Measurements from ENCODE around the gene NTSR1. TPM values are rescaled to one million over a fixed set of nuclear protein-coding genes. Genes with fewer than 3 reads are reported as not detected.

Gene NTSR1
- total and polyA plus RNA-seq, 4 donors = 1.3 to 6.1 (median 3.9) TPM

- H3K27me3 ChIP-seq (ENCODE audit: control insufficient read depth, insufficient read depth, low read length) = peaks cover 4% of the 10 kb centered on the region
These were observed 68.3 kb downstream of the NTSR1 start for GRCh38 chr20:62776692-62777527.

DNA sequence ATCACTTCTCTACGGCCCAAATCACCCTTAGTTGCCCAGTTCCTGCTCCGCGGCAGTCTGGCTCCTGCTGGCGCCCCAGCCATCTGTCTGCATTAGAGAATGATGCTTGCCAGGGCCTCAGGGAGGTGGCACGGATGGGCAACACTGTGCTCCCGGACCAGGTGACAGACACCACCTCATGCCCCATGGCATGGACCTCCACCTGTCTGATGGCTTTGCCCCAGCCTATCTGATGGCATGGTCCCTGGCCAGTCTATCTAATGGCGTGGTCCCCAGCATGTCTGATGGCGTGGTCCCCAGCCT is 68.8 kb downstream of the NTSR1 start:
- Histone ChIP-seq H3K4me1 (ENCODE audit: control insufficient read depth, insufficient read depth, low read length) (peaks cover 41% of the 10 kb centered on the region), H3K36me3 (ENCODE audit: control insufficient read depth, insufficient read depth, low read length) (no peaks in the 10 kb centered on the region), H3K4me3 (ENCODE audit: low read depth, low read length) (no peak overlapping the region), H3K27ac (ENCODE audit: low read depth, low read length) (no peak overlapping the region), H3K27me3 (ENCODE audit: control insufficient read depth, insufficient read depth, low read length) (peaks cover 4% of the 10 kb centered on the region), H3K9me3 (ENCODE audit: control insufficient read depth, insufficient read depth, low read length) (no peaks in the 10 kb centered on the region)
- WGBS (ENCODE audit: insufficient coverage) = 70% methylated on average over 8 of the region's 8 CpGs
- DNase-seq (ENCODE audit: low read depth in 4 of 6, low spot score in 6 of 6) = no peak

More at GRCh38 chr20:62776692-62777527, 68.3 kb downstream of the NTSR1 start:
- Histone ChIP-seq H3K36me3 (ENCODE audit: control insufficient read depth, insufficient read depth, low read length) (no peaks in the 10 kb centered on the region), H3K27ac (ENCODE audit: low read depth, low read length) (no peak overlapping the region), H3K9me3 (ENCODE audit: control insufficient read depth, insufficient read depth, low read length) (no peaks in the 10 kb centered on the region), H3K4me3 (ENCODE audit: low read depth, low read length) (no peak overlapping the region), H3K4me1 (ENCODE audit: control insufficient read depth, insufficient read depth, low read length) (peaks cover 45% of the 10 kb centered on the region)
- DNase-seq (ENCODE audit: low read depth in 4 of 6, low spot score in 6 of 6) = no peak
- 83% methylated on average over 12 of the region's 14 CpGs for WGBS (ENCODE audit: insufficient coverage)

GRCh38 chr20:62778058-62778457 is 69.4 kb downstream of the NTSR1 start:
- H3K4me3 ChIP-seq (ENCODE audit: low read depth, low read length) = no peak overlapping the region
- peaks cover 39% of the 10 kb centered on the region for H3K4me1 ChIP-seq (ENCODE audit: control insufficient read depth, insufficient read depth, low read length)
- H3K36me3 ChIP-seq (ENCODE audit: control insufficient read depth, insufficient read depth, low read length) = no peaks in the 10 kb centered on the region
- no peaks in the 10 kb centered on the region for H3K9me3 ChIP-seq (ENCODE audit: control insufficient read depth, insufficient read depth, low read length)
- H3K27ac ChIP-seq (ENCODE audit: low read depth, low read length) = no peak overlapping the region
- no peak for DNase-seq (ENCODE audit: low read depth in 4 of 6, low spot score in 6 of 6)
- WGBS (ENCODE audit: insufficient coverage) = 93% methylated on average over 8 of the region's 9 CpGs
- peaks cover 4% of the 10 kb centered on the region for H3K27me3 ChIP-seq (ENCODE audit: control insufficient read depth, insufficient read depth, low read length)

DNA sequence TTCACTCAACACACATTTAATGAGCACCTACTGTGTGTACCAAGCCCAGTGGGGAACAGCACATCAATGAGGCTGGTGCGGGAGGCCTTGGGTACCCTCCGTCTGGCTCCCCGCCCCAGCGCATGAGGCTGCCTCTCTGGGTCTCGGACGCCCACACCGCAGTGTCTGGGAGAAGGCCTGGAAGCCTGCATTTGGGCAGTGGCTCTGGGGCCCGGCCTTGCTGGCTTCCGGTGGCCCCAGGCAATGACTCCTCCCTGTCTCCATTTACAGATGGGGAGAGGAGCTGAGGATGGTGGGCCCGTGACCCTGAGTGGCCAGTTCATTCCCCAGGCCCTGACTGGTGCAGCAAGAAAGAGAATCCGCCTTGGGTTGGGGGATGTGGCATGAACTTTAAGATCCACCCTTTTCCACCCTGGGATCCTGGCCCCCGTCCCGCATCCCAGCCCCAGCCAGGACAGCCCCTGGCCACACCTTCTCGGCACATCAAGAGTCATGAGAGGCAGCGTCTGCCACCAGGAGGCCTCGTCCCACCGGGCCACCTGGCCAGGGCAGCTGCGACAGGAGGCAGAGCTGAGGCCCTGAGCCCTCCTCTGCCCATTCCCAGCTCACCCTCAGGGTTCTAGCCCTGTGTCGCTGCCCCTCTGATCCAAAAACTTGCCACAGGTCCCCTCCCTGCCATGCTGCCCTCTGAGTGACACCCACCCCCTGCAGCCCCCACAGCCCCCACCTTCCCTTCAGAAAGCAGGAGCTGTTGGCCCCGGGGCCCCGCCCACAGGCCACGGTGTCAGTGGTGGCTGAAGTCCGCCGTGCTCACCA is 70.2 kb downstream of the NTSR1 start:
- no peak overlapping the region for H3K4me3 ChIP-seq (ENCODE audit: low read depth, low read length)
- H3K36me3 ChIP-seq (ENCODE audit: control insufficient read depth, insufficient read depth, low read length) = no peaks in the 10 kb centered on the region
- H3K27me3 ChIP-seq (ENCODE audit: control insufficient read depth, insufficient read depth, low read length) = peaks cover 1% of the 10 kb centered on the region
- WGBS (ENCODE audit: insufficient coverage) = 78% methylated on average over 22 of the region's 24 CpGs
- peaks cover 36% of the 10 kb centered on the region for H3K4me1 ChIP-seq (ENCODE audit: control insufficient read depth, insufficient read depth, low read length)
- no peaks in the 10 kb centered on the region for H3K9me3 ChIP-seq (ENCODE audit: control insufficient read depth, insufficient read depth, low read length)
- no peak for DNase-seq (ENCODE audit: low read depth in 4 of 6, low spot score in 6 of 6)
- H3K27ac ChIP-seq (ENCODE audit: low read depth, low read length) = no peak overlapping the region

DNA sequence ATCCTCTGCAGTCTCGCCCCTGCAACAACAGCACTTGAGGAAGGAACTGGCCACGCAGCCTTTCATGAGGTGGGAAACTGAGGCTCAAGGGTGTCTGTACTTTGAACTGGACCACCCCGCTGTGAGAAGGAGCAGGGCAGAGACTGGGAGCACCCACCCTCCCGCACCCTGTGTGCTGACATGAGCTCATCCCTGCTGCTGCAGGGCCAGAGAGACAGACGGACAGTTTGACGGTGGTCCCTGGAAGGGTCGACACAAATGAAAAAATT is 70.7 kb downstream of the NTSR1 start:
- no peak overlapping the region for H3K27ac ChIP-seq (ENCODE audit: low read depth, low read length)
- no peaks in the 10 kb centered on the region for H3K9me3 ChIP-seq (ENCODE audit: control insufficient read depth, insufficient read depth, low read length)
- no peaks in the 10 kb centered on the region for H3K36me3 ChIP-seq (ENCODE audit: control insufficient read depth, insufficient read depth, low read length)
- H3K4me3 ChIP-seq (ENCODE audit: low read depth, low read length) = no peak overlapping the region
- no peak for DNase-seq (ENCODE audit: low read depth in 4 of 6, low spot score in 6 of 6)
- H3K4me1 ChIP-seq (ENCODE audit: control insufficient read depth, insufficient read depth, low read length) = peaks cover 36% of the 10 kb centered on the region
- whole genome bisulfite sequencing (ENCODE audit: insufficient coverage) = 92% methylated on average over 5 of the region's 7 CpGs
- no peaks in the 10 kb centered on the region for H3K27me3 ChIP-seq (ENCODE audit: control insufficient read depth, insufficient read depth, low read length)

- 43% methylated on average over 14 of the region's 20 CpGs for WGBS (ENCODE audit: insufficient coverage)
- peak in 2 of 6 donors; percentile 71 to 77 for DNase-seq (ENCODE audit: low read depth in 4 of 6, low spot score in 6 of 6)
- Histone ChIP-seq H3K9me3 (ENCODE audit: control insufficient read depth, insufficient read depth, low read length) (no peaks in the 10 kb centered on the region), H3K36me3 (ENCODE audit: control insufficient read depth, insufficient read depth, low read length) (no peaks in the 10 kb centered on the region), H3K4me1 (ENCODE audit: control insufficient read depth, insufficient read depth, low read length) (peaks cover 31% of the 10 kb centered on the region), H3K27me3 (ENCODE audit: control insufficient read depth, insufficient read depth, low read length) (no peaks in the 10 kb centered on the region), H3K27ac (ENCODE audit: low read depth, low read length) (no peak overlapping the region), H3K4me3 (ENCODE audit: low read depth, low read length) (no peak overlapping the region)
These were observed 71.6 kb downstream of the NTSR1 start for GRCh38 chr20:62780204-62780603.

DNA sequence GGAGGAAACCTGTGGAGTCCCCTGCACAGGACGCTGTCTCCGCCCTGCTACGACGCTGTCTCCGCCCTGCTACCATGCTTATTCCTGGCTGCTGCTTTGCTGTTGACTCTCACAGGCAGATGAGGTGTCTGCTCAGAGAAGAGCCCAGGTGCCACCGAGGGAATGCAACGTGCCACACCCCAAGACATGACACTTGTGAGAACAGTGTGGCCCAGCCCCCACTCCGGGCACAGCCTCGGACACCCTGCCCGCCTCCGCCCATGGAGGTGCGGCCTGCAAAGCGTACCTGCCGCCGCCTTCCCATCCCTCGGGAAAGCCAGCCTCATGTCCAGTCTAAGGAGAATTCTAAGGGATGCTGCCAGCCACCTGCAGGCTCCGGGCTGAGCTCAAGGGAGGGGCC is 72.1 kb downstream of the NTSR1 start:
- Histone ChIP-seq H3K27me3 (ENCODE audit: control insufficient read depth, insufficient read depth, low read length) (no peaks in the 10 kb centered on the region), H3K9me3 (ENCODE audit: control insufficient read depth, insufficient read depth, low read length) (no peaks in the 10 kb centered on the region), H3K27ac (ENCODE audit: low read depth, low read length) (no peak overlapping the region), H3K4me1 (ENCODE audit: control insufficient read depth, insufficient read depth, low read length) (peaks cover 32% of the 10 kb centered on the region), H3K36me3 (ENCODE audit: control insufficient read depth, insufficient read depth, low read length) (no peaks in the 10 kb centered on the region), H3K4me3 (ENCODE audit: low read depth, low read length) (no peak overlapping the region)
- 89% methylated on average over 17 of the region's 17 CpGs for WGBS (ENCODE audit: insufficient coverage)
- DNase-seq (ENCODE audit: low read depth in 4 of 6, low spot score in 6 of 6) = no peak

- Histone ChIP-seq H3K36me3 (ENCODE audit: control insufficient read depth, insufficient read depth, low read length) (no peaks in the 10 kb centered on the region), H3K27ac (ENCODE audit: low read depth, low read length) (no peak overlapping the region), H3K27me3 (ENCODE audit: control insufficient read depth, insufficient read depth, low read length) (no peaks in the 10 kb centered on the region), H3K9me3 (ENCODE audit: control insufficient read depth, insufficient read depth, low read length) (no peaks in the 10 kb centered on the region), H3K4me1 (ENCODE audit: control insufficient read depth, insufficient read depth, low read length) (peaks cover 44% of the 10 kb centered on the region), H3K4me3 (ENCODE audit: low read depth, low read length) (no peak overlapping the region)
- no peak for DNase-seq (ENCODE audit: low read depth in 4 of 6, low spot score in 6 of 6)
- 85% methylated on average over 12 of the region's 18 CpGs for WGBS (ENCODE audit: insufficient coverage)
These were observed 73.7 kb downstream of the NTSR1 start for GRCh38 chr20:62782149-62782892.

DNA sequence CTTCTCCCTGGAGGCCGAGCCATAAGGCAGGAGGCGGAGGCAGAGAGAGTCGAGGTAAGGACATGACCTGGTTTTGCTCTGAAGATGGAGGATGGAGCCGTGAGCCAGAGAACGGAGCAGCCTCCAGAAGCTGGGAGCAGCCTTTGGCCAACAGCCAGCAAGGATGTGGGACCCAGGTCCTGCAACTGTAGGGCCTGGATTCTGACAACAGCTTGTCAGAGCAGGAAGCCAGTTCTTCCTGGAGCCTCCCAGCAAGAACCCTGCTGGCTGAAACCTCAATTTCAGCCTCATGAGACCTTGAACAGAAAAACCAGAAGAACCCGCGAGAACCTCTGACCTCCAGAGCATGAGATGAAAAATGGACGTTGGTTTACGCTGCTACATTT is 74.2 kb downstream of the NTSR1 start:
- no peaks in the 10 kb centered on the region for H3K27me3 ChIP-seq (ENCODE audit: control insufficient read depth, insufficient read depth, low read length)
- no peak overlapping the region for H3K4me3 ChIP-seq (ENCODE audit: low read depth, low read length)
- H3K4me1 ChIP-seq (ENCODE audit: control insufficient read depth, insufficient read depth, low read length) = peaks cover 47% of the 10 kb centered on the region
- H3K36me3 ChIP-seq (ENCODE audit: control insufficient read depth, insufficient read depth, low read length) = no peaks in the 10 kb centered on the region
- no peak for DNase-seq (ENCODE audit: low read depth in 4 of 6, low spot score in 6 of 6)
- WGBS (ENCODE audit: insufficient coverage) = 70% methylated on average over 6 of the region's 9 CpGs
- H3K27ac ChIP-seq (ENCODE audit: low read depth, low read length) = peak overlapping the region; percentile 15
- H3K9me3 ChIP-seq (ENCODE audit: control insufficient read depth, insufficient read depth, low read length) = no peaks in the 10 kb centered on the region

Measured in spinal cord (tissue), 10 donors.